GM12891 (cell line): ENCODE results near the gene LRRC72.

Experiments used
- PAX5 ChIP-seq: IDR thresholded peaks from 2 replicates; pipeline ENCODE4 v1.6.1; 2011; ENCODE audit warnings: low read length, moderate library complexity, mild to moderate bottlenecking; ENCODE audit not compliant: insufficient read depth, severe bottlenecking
- POLR2A ChIP-seq: IDR thresholded peaks from 2 replicates; pipeline ENCODE4 v1.6.1; 2011; ENCODE audit warnings: low read depth, low read length, control low read depth
- POLR2AphosphoS5 ChIP-seq: IDR thresholded peaks from 2 replicates; pipeline ENCODE4 v1.6.1; 2011; ENCODE audit warnings: low read depth, low read length, control low read depth
- SPI1 ChIP-seq: IDR thresholded peaks from 2 replicates; pipeline ENCODE4 v1.6.1; 2011; ENCODE audit warnings: low read depth, low read length, control low read depth
- TAF1 ChIP-seq: IDR thresholded peaks from 2 replicates; pipeline ENCODE4 v1.6.1; 2011; ENCODE audit warnings: low read depth, low read length, control low read depth

- TF ChIP-seq POLR2A, result no peak
- no peak for TF ChIP-seq POLR2AphosphoS5
- no peak for TF ChIP-seq TAF1
- no peak for TF ChIP-seq SPI1
- TF ChIP-seq PAX5, result no peak
These were observed 37.4 kb downstream of the LRRC72 start for GRCh38 chr7:16564023-16564380.
